ENCODE data around the gene PRR3.
"Not testable (repeated sequence)": the region's sequence is repeated elsewhere in the genome, so short reads cannot be mapped to it uniquely, and the experiment has no call there.

The PRR3 gene

DNA sequence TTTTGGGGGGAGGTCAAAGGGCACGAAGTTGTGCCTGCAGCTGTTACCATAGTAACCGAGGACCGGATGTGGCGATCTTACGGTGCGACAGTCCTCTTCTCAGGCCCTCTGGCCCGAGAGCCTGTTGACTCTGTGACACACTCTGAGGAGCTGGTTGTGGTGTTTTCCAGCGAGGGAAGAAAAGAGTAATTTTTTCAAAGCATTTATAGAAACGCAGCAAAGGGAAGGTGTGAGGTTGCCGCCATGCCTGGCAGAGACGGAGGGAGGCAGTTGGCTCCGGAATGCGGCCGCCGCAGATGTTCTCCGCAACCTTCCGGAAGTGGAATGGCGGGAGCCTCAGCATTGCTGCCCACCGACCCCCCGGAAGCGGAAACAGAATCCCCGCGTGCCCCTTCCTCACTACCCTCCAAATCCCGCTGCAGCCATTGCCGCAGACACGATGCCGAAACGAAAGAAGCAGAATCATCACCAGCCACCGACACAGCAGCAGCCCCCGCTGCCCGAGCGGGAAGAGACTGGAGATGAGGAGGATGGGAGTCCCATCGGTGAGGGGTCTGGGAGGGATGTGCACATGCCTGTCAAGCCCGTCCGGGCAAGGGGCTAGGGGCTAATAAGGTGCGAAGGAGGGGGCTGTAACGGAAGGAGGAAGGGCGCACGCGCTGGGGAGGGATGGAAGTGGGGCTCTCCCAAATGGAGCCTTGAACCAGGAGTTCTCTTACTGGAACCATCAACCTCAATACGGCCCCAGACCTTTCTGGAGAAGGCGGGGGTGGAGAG, at the start of gene PRR3:
Gene PRR3, plus strand, starts transcription at position 390 of the 777 bp plus-strand sequence. Its CDS starts 50 bp downstream, at position 440.
- DNase-seq, result peak; percentile 94

DNA sequence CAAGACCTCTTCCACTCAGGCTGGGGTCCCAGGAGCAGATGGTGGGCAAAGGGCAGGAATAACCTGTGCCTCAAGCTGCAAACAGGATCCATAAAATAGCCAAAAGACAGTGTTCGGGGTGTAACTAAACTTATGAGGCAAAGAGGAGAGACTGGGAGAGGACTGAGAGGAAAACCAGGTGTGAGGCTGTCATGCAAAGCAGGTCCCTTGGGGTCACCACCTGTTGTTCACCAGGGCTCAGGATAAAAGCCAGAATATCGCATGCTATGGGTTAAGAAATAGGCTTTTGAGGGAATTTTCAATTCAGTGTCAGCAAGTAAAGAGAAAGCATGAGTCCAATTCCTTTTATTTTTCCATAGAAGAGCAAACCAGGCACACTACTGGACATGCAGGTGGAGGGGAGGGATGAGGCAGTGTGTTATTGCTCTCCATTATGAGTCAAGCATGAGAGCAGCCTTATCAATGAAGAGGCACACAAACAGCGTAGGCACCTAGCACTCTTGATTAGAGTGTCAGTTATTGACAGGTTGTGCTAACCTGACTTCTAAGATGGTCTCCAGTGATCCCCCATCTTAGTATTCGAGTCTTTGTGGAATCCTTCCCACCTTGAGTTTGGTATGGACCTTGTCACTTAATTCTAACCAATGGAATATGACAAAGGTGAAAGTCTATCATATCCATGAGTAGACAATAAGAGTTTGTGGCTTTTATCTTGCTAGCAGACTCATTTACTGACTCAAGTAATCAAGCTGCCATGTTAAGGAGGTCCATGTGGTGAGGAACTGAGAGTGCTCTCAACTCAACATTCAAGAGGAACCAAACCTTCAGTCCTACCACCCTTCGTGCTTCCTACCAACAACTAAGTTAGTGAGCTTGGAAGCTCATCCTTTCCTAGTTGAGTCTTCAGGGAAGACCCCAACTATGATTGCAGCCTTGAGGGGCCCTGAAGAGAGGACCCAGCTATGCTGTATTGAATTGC, 49.0 kb upstream of the PRR3 start:
- no peak for DNase-seq

- peak in 1 of 2 donors; percentile 82 for DNase-seq
Observed at GRCh38 chr6:30508890-30509736, 48.0 kb upstream of the PRR3 start.

GRCh38 chr6:30510419-30511168, 46.5 kb upstream of the PRR3 start:
- no peak for DNase-seq

- no peak for DNase-seq
Observed at GRCh38 chr6:30511169-30511546, 45.9 kb upstream of the PRR3 start.

GRCh38 chr6:30513451-30513850, 43.6 kb upstream of the PRR3 start:
- DNase-seq, result no peak

- DNase-seq, result no peak
Observed at GRCh38 chr6:30515106-30515505, 42.0 kb upstream of the PRR3 start.

GRCh38 chr6:30515944-30516753, 40.9 kb upstream of the PRR3 start:
- peak; percentile 95 to 96 for DNase-seq

DNA sequence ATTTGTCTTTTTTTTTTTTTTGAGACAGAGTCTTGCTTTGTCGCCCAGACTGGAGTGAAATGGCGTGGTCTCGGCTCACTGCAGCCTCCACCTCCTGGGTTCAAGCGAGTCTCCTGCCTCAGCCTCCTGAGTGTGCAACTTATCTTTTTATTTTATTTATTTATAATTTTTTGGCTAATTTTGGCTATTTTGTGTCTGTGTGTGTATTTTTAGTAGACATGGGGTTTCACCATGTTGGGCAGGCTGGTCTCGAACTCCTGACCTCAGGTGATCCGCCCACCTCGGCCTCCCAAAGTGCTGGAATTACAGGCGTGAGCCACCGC, 40.4 kb upstream of the PRR3 start:
- DNase-seq, result not testable (repeated sequence)

DNA sequence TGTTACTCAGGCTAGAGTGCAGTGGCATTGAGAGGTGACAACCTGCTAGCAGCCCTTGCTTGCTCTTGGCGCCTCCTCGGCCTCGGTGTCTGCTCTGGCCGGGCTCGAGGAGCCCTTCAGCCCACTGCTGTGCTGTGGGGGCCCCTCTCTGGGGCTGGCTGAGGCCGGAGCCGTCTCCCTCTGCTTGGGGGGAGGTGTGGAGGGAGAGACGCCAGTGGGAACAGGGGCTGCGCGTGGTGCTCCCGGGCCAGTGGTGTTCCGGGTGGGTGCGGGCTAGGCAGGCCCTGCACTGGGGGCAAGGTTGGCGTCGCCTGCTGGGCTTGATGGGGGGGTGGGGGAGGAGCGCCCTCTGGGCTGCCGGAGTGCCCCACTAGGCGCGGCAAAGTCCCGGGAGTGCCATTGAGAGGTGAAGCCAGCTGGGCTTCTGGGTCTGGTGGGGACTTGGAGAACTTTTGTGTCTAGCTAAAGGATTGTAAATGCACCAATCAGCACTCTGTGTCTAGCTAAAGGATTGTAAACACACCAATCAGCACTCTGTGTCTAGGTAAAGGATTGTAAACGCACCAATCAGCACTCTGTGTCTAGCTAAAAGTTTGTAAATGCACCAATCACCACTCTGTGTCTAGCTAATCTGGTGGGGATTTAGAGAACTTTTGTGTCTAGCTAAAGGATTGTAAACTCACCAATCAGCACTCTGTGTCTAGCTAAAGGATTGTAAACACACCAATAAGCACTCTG, 39.2 kb upstream of the PRR3 start:
- not testable (repeated sequence) for DNase-seq

- DNase-seq, result peak; percentile 31 to 46
Observed at GRCh38 chr6:30518505-30519145, 38.5 kb upstream of the PRR3 start.

DNA sequence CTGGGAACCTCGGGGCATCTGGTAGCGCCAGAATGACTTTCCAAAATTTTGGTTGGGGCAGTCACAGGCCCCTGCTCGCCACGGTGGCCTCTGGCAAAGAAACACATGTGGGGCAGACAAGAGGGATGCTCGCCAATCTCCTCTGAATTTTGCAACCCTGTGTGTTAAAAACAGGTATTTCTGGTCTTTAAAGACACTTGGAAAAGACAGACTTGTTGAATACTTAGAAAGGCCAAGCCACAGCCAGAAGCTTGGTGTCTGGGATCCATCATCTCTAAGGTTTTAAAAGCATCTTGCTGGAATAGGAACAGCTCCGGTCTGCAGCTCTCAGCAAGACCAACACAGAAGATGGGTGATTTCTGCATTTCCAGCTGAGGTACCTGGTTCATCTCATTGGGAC, 36.6 kb upstream of the PRR3 start:
- no peak for DNase-seq

DNA sequence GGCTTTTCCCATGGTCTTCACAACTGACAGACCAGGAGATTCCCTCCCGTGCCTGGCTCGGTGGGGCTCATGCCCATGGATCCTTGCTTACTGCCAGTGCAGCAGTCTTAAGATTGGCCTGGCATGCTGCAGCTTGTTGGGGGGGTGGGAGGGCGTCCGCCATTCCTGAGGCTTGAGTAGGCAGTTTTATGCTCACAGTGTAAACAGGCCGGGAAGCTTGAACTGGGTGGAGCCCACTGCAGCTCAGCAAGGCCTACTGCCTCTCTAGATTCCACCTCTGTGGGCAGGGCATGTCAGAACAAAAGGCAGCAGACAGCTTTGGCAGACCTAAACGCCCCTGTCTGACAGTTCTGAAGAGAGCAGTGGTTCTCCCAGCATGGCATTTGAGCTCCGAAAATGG, 36.0 kb upstream of the PRR3 start:
- DNase-seq, result not testable (repeated sequence)

GRCh38 chr6:30521952-30522351, 35.1 kb upstream of the PRR3 start:
- DNase-seq, result not testable (repeated sequence)

DNA sequence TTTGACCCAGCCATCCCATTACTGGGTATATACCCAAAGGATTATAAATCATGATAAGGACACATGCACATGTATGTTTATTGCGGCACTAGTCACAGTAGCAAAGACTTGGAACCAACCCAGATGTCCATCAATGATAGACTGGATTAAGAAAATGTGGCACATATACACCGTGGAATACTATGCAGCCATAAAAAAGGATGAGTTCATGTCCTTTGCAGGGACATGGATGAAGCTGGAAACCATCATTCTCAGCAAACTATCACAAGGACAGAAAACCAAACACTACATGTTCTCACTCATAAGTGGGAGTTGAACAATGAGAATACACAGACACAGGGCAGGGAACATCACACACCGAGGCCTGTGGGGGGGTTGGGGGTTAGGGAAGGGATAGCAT, 30.7 kb upstream of the PRR3 start:
- DNase-seq, result not testable (repeated sequence)

DNA sequence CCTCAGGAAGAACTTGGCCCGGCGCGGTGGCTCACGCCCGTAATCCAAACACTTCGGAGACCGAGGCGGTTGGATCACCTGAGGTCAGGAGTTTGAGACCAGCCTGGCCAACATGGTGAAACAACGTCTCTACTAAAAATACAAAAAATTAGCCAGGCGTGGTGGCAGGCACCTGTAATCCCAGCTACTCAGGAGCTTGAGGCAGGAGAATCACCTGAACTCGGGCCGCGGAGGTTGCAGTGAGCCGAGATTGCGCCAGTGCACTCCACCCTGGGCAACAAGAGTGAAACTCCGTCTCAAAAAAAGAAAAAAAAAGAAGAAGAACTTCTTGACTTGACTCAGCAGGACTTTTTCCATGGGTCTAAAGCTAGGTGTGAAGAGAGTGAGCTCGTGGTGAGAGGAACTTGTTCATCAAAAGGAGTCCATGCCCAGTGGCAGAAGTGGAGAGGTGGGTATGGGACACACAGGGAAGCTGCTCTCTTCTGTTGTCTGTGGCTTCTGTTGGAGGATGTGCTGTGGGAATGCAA, 27.7 kb upstream of the PRR3 start:
- DNase-seq, result peak; percentile 18 to 31

- DNase-seq, result no peak
Observed at GRCh38 chr6:30530014-30530413, 27.1 kb upstream of the PRR3 start.

DNA sequence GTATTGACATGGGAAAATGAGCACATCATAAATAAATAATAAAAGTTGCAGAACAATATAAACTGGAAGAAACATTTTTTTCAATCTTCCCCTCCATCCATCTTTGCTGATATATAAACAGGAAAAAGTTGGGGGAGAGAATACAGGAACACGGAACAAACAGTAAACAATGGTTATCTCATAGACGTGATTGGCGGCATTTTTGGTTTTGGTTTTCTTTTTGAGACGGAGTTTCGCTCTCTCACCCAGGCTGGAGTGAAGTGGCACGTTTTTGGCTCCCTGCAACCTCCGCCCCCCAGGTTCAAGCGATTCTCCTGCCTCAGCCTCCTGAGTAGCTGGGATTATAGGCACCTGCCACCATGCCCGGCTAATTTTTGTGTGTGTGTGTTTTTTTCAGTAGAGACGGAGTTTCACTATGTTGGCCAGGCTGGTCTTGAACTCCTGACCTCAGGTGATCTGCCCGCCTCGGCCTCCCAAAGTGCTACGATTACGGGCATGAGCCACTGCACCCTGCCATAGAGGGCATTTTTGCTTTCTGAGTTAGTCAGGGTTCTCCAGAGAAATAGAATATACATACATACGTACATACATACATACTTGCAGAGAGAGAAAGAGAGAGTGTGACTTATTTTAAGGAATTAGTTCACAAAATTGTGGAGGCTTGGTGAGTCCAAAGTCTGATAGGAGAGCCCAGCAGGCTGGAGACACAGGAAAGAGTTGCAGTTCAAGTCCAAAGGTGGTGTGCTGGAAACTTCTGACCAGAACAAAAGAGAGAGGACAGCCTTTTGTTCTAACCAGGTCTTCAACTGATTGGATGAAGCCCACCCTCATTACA, 23.4 kb upstream of the PRR3 start:
- DNase-seq, result peak in 1 of 2 donors; percentile 55

- no peak for DNase-seq
Observed at GRCh38 chr6:30537931-30538330, 19.2 kb upstream of the PRR3 start.
